Mesodermal cell (in vitro differentiated cells): ENCODE data around the gene ANGEL2.
A peak's percentile ranks its signal among the peaks of the same experiment; 100 is the strongest.
"Not testable (repeated sequence)": the region's sequence is repeated elsewhere in the genome, so short reads cannot be mapped to it uniquely, and the experiment has no call there.

Source experiments
- H3K27ac ChIP-seq: 2 replicates; pipeline ENCODE4 v1.7.0; 2013; ENCODE audit warnings: mild to moderate bottlenecking, low read depth, low read length, moderate library complexity; ENCODE audit not compliant: severe bottlenecking
- H3K36me3 ChIP-seq: 2 replicates; pipeline ENCODE4 v1.7.1; 2013; ENCODE audit warnings: mild to moderate bottlenecking, low read length, moderate library complexity; ENCODE audit not compliant: control insufficient read depth, insufficient read depth
- H3K4me1 ChIP-seq: one replicate; pipeline ENCODE4 v1.7.1; 2013; ENCODE audit warnings: mild to moderate bottlenecking, low read length; ENCODE audit not compliant: insufficient read depth, control insufficient read depth, poor library complexity, severe bottlenecking
- H3K4me3 ChIP-seq: 2 replicates; pipeline ENCODE4 v1.7.0; 2013; ENCODE audit warnings: low read length, control low read depth, mild to moderate bottlenecking; ENCODE audit not compliant: insufficient read depth, poor library complexity, severe bottlenecking; ENCODE audit errors: extremely low read depth
- H3K9me3 ChIP-seq: 2 replicates; pipeline ENCODE4 v1.7.1; 2013; ENCODE audit warnings: mild to moderate bottlenecking, low read length, moderate library complexity; ENCODE audit not compliant: control insufficient read depth
- WGBS, 2 experiments: methylation state at CpG; one replicate each; pipeline ENCODE4 v1.1.5; 2013; ENCODE audit warnings: missing lambda C conversion rate in 2 of 2; ENCODE audit not compliant: insufficient coverage in 2 of 2; 5-methylcytosine and 5-hydroxymethylcytosine counted together

ANGEL2 gene

DNA sequence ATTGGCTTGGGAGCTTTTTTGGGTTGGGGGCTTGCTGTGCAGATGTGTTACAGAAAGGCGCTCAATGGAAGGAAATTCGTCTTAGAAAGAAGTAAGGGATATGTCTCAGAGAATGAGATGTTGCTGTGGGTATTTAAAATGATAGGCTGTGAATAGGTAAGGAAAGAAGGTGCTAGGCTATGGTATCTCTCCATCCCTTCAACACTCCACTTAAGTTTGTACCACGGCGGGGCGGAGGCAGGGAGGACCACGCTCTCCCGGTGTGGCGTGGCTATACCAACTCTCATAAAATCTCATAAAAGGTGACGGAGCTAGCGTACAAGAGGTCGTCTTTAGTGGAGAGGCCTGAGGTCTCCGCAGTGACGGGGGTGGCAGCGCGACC, 35.1 kb upstream of the ANGEL2 start:
- Histone ChIP-seq H3K4me1 (no peaks in the 10 kb centered on the region), H3K4me3 (peak overlapping the region; percentile 85), H3K27ac (no peak overlapping the region), H3K9me3 (no peaks in the 10 kb centered on the region), H3K36me3 (no peaks in the 10 kb centered on the region)
- WGBS, 2 experiments, result 64 to 87% methylated on average over 10 to 15 of the region's 15 CpGs

DNA sequence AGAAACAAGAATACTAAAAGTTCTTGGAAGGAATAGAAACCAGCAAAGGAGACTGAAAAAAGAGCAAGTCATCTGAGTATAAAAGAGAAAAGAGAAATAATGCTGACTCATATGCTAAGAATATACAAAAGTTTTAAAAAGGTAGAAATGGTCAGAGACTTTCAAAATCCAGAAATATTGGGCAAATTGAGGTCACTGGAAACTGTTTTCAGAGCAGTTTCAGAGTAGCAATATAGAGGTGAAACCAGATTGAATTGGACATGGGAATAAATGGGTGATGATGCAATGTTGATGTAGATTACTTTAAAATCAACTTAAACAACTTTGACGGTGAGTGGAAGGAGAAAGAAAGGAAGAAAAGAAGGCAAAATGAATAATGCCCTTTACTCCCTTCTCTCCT, 33.6 kb upstream of the ANGEL2 start:
- H3K4me3 ChIP-seq, result no peak overlapping the region
- no CpG with 5 or more reads among the region's 1 CpG for WGBS, 2 experiments
- H3K36me3 ChIP-seq, result no peaks in the 10 kb centered on the region
- H3K9me3 ChIP-seq, result no peaks in the 10 kb centered on the region
- no peak overlapping the region for H3K27ac ChIP-seq
- no peaks in the 10 kb centered on the region for H3K4me1 ChIP-seq

DNA sequence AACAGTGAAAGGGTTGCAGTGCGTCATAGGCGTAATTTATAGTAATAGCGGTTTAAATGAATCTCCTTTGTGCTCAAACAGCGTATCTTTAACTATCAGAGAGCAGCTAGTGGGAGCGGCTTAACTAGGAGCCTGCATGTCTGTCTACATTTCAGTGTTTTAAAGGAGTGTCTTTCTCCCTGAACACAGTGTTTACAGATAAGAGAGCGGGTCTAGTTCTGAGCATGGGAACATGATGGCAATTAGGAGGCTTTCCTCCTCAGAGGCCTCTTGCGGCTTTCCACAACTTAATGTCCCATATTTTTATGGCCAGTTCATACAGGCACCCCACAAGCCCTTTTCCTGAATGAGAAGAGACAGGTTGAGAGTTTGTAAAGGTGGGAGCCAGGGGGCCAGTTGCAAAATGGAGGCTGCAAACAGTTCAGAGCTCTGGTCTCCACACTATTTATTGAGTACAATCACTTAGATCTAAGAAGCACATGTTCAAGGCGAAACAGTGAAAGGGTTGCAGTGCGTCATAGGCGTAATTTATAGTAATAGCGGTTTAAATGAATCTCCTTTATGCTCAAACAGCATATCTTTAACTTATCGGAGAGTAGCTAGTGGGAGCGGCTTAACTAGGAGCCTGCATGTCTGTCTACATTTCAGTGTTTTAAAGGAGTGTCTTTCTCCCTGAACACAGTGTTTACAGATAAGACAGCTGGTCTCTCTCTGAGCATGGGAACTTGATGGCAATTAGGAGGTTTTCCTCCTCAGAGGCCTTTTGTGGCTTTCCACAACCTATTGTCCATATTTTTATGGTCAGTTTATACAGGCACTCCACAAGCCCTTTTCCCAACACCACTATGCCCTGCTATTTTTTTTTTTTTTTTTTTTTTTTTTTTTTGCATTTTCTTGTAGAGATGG, 29.9 kb upstream of the ANGEL2 start:
- not testable (repeated sequence) for H3K4me1 ChIP-seq, H3K36me3 ChIP-seq, H3K27ac ChIP-seq, H3K4me3 ChIP-seq, H3K9me3 ChIP-seq
- 93 to 94% methylated on average over 5 to 6 of the region's 13 CpGs for WGBS, 2 experiments

DNA sequence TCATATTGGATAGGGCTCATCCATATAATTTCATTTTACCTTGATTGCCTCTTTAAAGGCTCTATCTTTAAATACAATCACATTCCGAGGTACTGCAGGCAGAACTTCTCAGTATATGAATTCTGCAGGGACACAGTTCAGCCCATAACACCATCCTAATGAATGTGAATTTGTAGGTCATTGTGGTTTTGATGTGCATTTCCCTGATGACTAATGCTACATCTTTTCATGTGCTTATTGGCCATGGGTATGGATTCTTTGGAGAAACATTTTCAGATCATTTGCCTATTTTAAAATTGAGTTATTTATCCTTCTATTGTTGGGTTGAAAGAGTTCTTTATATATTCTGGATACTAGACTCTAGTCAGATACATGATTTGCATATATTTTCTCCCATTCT, 25.8 kb upstream of the ANGEL2 start:
- Histone ChIP-seq H3K9me3 (no peaks in the 10 kb centered on the region), H3K4me1 (no peaks in the 10 kb centered on the region), H3K36me3 (no peaks in the 10 kb centered on the region), H3K27ac (no peak overlapping the region), H3K4me3 (no peak overlapping the region)
- no CpG with 5 or more reads among the region's 1 CpG for WGBS, 2 experiments

DNA sequence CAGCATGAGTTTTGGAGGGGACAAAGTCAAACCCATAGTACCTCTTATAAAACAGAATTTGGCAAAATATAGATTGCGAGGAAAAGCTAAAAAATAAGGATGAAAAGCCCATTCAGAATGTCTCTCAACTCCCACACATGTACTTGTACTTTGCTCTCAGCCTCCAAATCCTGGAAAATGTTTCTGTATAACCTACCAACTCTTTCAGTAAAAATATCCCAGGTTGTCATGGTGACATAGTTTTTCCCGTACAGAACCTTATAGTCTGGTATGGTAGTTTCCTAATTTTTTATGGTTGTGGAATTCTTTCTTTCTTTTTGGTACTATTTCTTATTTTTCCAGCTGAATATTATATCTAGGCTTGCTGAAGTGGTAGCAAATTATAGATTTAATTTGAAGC, 19.9 kb upstream of the ANGEL2 start:
- no peaks in the 10 kb centered on the region for H3K9me3 ChIP-seq
- H3K4me3 ChIP-seq, result no peak overlapping the region
- no peaks in the 10 kb centered on the region for H3K4me1 ChIP-seq
- no peak overlapping the region for H3K27ac ChIP-seq
- no peaks in the 10 kb centered on the region for H3K36me3 ChIP-seq
- 80% methylated on average over 1 of the region's 2 CpGs; no CpG with 5 or more reads in 1 of the 2 experiments for WGBS, 2 experiments

DNA sequence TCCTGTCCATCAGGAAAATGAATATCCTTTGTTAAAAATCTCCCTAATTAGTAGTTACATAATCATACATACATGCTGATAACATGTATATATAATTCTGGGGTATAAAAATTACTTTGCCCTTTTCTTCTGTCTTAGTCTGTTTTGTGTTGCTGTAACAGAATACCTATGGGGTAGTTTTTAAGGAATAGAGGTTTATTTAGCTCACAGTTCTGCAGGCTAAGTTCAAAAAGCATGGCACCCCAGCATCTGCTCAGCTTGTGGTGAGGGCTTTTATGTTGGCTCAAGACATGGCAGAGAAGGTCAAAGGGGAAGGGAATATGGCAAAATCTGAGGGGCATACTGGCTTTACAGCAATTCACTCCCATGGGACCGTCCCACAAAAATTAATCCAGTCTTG, 19.0 kb upstream of the ANGEL2 start:
- Histone ChIP-seq H3K27ac (no peak overlapping the region), H3K4me1 (no peaks in the 10 kb centered on the region), H3K9me3 (no peaks in the 10 kb centered on the region), H3K36me3 (no peaks in the 10 kb centered on the region), H3K4me3 (no peak overlapping the region)
- 100% methylated on average over 1 of the region's 1 CpG; no CpG with 5 or more reads in 1 of the 2 experiments for WGBS, 2 experiments

DNA sequence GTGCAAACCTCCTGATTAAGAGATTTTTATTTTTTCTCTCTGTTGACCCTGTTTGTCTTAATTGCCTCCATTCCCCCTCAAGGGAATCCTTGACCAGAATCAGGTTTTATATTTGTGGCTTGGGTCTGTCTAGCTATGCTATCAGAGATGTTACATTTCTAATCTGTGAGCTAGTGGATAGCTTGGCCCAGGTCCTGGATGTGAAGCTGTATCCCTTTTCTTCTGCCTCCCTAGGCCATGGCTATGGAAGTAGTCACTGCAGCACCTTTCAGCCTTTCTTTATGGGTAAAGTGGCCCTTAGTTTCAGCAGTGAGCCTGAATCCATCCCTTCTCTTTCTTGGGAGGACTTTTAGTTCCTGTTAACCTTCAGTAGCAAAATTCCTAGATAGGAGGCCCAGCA, 17.0 kb upstream of the ANGEL2 start:
- Histone ChIP-seq H3K9me3 (no peaks in the 10 kb centered on the region), H3K4me1 (no peaks in the 10 kb centered on the region), H3K4me3 (no peak overlapping the region), H3K27ac (no peak overlapping the region), H3K36me3 (no peaks in the 10 kb centered on the region)

DNA sequence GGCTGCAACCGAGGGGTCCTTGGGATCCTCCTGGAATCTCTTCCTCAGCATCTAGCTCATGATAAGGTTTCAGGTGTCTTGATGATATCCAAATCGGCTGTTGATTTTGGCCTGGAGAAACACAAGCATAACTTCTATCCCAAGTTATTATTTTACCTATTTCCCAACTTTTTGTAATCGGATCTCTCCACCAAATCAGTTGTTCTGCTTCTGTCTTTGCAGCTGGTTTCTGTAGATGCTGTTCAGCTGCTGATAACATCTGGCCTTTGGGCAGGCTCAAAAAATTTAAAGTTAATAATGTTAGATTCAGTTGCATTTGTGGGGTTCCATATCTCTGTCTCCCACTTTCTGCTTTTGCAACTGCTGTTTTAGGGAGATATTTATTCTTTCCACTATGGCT, 11.4 kb upstream of the ANGEL2 start:
- H3K27ac ChIP-seq, H3K9me3 ChIP-seq: not testable (repeated sequence)
- WGBS, 2 experiments, result 70 to 100% methylated on average over 1 to 2 of the region's 3 CpGs

DNA sequence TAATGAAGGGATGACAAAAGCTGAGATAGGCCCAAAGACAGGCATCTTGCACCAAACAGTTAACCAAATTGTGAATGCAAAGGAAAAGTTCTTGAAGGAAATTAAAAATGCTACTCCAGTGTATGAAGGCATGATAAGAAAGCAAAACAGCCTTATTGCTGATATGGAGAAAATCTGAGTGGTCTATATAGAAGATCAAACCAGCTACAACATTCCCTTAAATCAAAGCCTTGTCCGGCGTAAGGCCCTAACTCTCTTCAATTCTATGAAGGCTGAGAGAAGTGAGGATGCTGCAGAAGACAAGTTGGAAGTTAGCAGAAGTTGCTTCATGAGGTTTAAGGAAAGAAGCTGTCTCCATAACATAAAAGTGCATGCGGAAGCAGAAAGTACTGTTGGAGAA, 4.3 kb upstream of the ANGEL2 start:
- 100% methylated on average over 3 of the region's 3 CpGs; no CpG with 5 or more reads in 1 of the 2 experiments for WGBS, 2 experiments
- no peaks in the 10 kb centered on the region for H3K9me3 ChIP-seq
- no peak overlapping the region for H3K27ac ChIP-seq
- H3K4me3 ChIP-seq, result no peak overlapping the region
- no peaks in the 10 kb centered on the region for H3K36me3 ChIP-seq
- H3K4me1 ChIP-seq, result no peaks in the 10 kb centered on the region

More for the DNA sequence above, 11.4 kb upstream of the ANGEL2 start:
- not testable (repeated sequence) for H3K36me3 ChIP-seq, H3K4me3 ChIP-seq, H3K4me1 ChIP-seq

DNA sequence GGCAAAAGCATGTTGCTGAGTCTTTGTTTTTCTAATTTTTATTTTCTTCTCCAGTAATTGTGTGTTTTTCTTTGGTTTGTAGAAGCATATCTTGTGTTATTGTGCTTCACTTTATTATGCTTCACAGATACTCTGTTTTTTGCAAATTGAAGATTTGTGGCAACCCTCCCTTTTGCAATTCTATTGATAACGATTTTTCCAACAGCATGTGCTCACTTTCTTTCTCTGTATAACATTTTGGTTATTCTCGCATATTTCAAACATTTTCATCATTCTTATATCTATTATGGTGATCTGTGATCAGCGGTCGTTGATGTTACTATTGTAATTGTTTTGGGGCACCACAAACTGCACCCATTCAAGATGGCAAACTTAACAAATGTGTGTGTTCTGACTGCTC, 3.8 kb upstream of the ANGEL2 start:
- Histone ChIP-seq H3K9me3 (no peaks in the 10 kb centered on the region), H3K27ac (no peak overlapping the region), H3K4me3 (no peak overlapping the region), H3K4me1 (no peaks in the 10 kb centered on the region), H3K36me3 (no peaks in the 10 kb centered on the region)
- WGBS, 2 experiments, result 67% methylated on average over 1 of the region's 4 CpGs; no CpG with 5 or more reads in 1 of the 2 experiments

DNA sequence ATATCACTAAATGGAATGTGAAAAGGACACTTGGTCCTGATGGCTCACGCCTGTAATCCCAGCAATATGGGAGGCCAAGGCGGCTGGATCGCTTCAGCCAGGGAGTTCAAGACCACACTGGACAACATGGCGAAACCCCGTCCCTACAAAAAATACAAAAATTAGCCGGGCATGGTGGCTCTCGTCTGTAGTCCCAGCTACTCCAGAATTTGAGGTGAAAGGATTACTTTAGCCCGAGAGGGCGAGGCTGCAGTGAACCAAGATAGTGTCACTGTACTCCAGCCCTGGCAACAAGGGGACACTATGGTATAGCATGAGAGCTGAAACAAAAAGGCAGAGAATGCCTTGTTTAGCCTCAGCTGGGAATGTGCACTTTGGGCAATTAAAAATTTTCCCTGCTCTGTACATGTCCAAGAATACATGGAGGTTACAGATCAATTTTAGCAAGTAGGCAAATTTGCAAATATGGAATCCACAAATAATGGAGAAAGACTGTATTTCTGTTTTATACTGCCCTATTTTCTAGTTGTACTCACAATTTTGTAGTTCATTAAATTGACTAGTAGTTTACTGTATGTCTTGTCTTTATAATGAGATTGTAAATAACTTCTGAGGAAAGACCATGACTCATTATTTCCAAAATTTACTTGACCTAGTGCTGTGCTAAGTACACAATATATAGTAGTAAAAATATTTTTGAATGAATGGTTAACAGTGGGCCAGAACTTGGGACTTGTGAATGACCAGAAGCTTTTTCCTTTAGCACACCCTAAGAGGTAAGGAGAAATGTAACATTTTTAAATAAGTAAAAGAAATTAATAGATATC, 2.0 kb upstream of the ANGEL2 start:
- Histone ChIP-seq H3K36me3 (peaks cover 7% of the 10 kb centered on the region), H3K4me1 (no peaks in the 10 kb centered on the region), H3K27ac (no peak overlapping the region), H3K9me3 (no peaks in the 10 kb centered on the region), H3K4me3 (no peak overlapping the region)
- 86 to 98% methylated on average over 9 of the region's 9 CpGs for WGBS, 2 experiments
